NCI-H524 treated with DMSO at 0.1 percent for 48 hours (cell line): ENCODE results near the gene ARHGEF33.

Experiments used
- DNase-seq: peaks from one replicate; lab custom pipeline; 2025; lab: John Stamatoyannopoulos, UW

The ARHGEF33 gene

DNA sequence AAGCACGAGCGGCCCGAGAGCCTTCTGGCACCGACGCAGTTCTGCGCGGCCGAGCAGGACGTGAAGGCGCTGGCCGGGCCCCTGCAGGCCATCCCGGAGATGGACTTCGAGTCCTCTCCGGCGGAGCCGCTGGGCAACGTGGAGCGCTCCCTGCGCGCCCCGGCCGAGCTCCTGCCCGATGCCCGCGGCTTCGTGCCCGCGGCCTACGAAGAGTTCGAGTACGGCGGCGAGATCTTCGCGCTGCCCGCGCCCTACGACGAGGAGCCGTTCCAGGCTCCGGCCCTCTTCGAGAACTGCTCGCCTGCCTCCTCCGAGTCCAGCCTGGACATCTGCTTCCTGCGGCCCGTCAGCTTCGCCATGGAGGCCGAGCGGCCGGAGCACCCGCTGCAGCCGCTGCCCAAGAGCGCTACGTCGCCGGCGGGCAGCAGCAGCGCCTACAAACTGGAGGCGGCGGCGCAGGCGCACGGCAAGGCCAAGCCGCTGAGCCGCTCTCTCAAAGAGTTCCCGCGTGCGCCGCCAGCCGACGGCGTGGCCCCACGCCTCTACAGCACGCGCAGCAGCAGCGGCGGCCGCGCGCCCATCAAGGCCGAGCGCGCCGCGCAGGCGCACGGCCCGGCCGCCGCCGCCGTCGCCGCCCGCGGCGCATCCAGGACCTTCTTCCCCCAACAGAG lies 70.4 kb downstream of the ARHGEF33 start:
- no peak for DNase-seq

DNA sequence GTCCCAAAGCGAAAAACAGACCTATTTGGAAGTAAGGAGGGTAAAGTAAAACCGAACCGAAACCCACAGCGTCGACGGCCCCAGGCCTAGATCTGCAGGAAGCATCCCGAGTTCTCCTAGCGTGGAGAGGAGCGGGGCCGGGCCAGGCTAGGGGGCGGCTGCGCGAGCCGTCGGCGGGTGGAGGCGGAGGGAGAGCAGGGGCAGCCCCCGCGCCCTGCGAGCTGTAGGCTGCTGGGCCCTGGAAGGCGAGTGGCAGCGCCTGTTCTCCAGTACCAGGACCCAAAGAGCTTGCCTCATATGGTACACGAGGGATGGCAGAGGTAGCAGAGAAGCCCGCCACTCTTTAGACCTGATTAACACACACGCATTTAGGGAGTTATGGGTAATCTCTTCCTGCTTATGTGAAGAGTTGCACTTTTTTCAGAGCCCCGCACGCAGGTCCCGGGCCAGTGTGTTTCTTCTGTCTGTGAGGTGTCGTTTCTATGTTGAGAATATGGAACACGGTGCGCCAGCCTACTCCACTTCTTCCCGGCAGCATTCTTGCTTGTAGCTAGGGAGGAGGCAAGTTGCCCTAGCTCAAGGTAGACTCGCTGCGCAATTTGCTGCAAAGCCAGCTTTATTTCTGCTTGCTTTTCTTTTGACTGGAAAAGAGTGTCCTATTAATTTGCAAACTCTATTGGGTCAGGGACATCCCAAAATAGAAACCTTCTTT lies 71.1 kb downstream of the ARHGEF33 start:
- DNase-seq = no peak

DNA sequence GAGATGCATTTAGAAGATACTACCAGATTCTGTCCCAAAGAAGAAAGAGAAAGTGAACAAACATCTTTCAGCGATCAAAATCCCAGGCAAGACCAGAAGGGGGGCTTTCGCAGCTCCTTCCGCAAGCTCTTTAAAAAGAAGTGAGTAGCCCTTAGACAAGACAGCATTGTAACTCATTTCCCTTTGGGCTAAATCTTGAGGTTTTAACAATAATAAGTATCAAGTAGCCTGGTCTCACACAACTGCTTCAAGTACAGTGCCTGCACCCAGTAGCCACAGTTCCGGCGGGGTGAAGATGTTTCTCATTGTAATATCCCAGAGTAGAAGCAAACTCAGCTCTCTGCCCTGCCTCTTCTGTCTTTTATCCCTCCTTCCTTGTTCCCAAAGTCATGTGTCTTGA lies 76.3 kb downstream of the ARHGEF33 start:
- DNase-seq = no peak

DNA sequence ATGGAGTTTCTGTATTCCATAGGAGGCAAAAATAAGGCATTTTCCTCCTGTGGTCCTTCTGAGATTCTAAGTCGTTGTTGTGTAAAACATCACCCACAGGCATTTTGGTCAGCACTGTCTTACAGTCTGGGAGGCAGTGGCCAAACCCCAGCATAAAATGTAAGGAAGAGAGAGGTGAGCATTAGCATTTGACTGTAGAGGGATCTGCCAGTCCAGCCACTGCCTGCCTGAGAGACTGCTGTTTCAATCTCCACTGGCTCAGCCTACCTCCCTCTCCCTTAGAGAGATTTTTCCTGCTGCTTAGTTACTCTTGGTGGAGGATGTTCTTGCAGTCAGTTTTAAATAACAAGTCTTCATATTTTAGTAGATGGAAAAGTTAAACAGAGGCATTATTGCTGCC lies 77.0 kb downstream of the ARHGEF33 start:
- no peak for DNase-seq

DNA sequence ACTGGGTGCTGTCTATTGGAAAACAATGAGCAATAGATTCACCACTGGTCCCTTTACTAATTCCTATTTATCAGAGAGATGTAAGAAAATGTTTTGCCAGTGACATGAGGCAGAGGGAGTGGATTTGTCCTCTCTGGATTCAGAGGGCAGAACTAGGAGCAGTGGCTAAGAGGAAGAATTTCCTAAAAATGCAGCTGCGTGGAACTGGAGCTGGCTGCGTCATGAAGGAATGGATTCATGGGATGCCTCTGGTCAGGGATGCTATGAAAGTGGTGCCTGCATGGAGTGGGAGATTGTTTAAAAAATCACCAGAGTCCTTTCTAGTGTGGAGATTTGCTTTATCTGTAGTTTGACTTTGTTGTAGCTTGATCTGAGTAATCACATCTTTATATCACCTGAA lies 78.3 kb downstream of the ARHGEF33 start:
- no peak for DNase-seq

DNA sequence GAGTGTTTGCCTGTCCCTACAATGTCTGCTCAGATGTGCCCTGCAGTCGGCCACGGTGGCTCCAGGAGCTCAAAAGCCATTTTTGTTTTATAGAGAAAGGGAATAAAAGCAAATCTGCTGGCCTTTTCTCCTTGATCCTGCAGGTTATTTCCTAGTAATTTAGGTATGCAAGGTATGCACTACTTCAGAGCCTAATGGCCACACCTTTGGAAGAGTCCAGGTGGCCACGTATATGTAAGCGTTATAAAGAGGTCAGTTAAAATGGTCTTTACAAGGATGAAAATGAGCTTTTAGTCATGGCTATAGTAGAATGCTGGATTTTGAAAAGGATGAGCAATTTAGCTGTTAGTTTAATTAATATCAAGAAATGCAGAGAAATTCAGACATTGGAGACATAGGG lies 81.7 kb downstream of the ARHGEF33 start:
- no peak for DNase-seq

DNA sequence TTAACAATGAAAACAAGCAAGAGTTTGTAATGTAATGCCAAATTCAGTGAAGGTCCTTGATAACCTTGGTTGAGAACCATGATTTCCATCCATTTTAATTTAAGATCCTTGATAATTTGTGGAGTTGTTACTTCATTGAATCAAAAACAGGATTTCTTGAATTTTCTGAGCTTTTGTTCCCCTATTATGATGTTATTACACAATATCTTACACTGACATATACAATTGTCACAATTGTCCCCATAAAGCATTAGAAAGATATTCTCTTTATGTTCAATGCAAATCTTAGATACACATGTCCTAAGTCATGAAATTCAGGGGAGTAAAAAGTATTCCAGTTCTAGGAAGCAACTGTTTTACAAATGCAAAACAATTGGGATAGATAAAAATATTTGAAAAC lies 83.6 kb downstream of the ARHGEF33 start:
- DNase-seq = no peak

DNA sequence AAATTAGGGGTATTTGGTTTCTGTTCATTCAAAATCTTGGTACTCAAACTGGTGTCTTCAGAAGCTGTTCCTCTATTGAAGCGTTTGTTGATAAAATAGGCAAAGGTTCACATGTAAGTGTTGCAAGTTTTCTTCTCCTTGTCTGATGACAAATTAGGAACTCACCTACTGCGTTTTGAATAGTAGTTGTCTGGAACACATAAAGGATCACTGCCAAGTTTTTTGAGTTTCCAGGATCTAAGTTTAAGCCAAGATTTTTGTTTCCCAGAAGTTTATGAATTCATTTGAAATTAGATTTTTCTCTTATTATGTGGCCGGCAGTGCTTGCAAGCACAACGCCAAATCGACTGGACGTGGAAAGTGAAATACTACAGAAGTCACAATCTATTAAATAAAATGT lies 85.4 kb downstream of the ARHGEF33 start:
- DNase-seq = no peak

DNA sequence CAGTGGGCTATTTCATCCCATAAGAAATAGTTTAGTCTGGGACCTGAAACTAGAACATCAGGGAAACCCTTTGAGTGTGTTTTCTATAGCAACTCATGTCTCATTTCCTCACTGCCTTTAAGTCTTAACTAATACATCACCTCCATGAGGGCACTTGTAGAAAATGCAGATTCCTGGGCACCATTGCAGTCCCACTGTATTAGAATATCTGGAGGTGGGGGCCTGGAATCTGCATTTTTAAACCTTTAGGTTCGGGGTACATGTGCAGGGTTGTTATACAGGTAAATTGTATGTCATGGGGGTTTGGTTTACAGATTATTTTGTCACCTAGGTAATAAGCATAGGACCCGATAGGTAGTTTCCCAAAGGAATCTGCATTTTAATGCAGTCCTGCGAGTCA lies 87.4 kb downstream of the ARHGEF33 start:
- DNase-seq = no peak

DNA sequence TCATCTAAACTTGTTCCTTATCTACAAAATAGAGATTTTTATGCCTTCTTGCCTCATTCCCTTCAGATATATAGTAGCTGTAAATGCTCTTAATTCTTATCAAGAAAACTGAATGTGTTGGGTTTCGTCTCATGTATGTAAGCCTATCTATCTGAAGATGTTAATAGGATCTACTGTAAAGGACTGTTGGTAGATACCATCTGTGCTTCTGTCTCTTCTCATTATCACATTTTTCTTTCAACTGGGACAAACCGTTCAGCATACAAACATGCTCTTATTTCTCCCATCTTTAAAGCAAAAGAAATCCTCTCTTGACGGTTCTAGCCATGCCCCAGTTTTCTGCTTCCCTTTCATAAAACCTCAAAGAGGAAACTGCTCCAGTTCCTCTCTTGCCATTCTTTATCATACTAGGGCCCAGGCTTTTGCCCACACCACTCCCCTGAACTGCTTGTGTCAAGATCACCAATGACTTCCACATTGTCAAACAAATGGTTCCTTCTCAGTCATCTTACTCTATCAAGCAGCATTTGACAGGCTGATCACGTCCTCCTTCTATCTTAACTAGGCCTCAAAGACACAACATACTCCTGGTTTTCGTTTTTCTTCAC lies 88.7 kb downstream of the ARHGEF33 start:
- no peak for DNase-seq

DNA sequence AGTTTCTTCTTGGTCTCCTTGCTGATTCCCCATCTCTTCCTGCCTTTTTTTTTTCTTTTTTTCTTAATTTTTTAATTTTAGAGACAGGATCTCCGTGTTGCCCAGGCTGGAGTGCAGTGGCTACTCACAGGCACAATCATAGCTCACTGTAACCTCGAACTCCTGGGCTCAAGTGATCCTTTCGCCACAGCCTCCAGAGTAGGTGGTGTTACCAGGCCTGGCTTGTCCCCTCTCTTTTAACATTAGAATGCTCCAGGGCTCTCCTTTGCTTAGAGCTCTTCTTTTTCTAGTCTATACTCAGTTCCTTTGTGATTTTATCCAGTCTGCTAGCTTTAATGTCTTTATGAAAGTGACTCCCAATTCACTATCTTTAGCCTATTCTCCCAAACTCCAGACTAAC lies 89.2 kb downstream of the ARHGEF33 start:
- DNase-seq = no peak

DNA sequence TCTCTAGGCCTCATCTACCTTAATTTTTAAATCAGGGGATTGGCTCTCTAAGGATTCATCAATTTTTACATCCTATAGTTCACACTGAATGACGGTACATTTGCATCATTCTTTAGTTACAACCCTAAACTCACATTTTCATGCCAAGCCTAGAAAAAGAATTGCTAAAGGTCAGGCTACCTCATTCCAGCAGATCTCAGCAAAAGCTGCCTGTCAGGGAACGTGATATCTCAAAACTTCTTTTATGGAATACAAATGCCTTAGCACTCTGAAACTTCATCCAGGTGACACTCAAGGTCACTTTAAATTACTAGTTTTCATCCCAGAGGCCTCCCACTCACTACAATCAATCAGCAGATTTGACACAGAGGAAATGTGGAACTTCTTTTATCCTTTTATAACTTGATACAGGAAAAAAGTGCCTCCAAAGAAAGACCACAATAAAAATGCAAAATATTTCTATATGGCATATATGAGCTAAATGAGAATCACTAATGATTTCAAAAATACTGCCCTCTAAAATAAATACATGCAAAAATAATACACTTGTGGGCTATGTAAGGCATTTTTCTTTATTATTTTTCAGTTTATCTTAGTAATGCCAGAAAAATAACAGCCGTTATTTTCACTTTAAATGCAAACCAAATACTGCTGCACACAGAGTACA lies 91.5 kb downstream of the ARHGEF33 start:
- DNase-seq = no peak

DNA sequence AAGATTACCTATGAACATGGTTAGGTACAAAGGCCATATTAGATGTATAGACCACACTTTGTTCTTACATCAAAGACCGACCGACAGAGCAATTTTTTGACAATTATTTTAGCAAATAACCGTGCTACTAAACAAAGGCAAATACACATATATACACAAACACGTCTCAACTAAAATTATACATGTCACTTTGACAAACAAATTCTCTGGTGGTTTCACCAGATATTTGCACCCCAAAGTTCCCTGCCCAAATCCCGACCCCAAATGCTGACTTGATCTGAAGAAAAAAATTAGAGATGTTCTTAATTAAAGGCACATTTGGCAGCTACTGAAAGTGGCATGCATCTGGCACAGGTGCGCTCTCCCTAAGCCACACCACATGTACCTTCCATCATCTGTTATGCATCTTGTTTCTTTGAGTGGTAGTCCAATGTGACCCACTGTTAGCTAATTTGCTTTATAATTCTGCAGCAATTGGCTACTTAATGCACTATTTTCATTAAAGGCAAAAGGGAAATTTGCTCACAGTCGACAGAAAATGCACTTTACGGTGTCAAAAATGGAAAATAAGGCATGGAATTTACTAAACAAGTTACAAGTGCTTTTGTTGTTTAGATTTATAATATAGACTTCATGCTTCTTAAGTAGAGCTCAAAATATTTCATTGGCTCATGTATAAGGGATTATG lies 92.1 kb downstream of the ARHGEF33 start:
- DNase-seq = no peak

DNA sequence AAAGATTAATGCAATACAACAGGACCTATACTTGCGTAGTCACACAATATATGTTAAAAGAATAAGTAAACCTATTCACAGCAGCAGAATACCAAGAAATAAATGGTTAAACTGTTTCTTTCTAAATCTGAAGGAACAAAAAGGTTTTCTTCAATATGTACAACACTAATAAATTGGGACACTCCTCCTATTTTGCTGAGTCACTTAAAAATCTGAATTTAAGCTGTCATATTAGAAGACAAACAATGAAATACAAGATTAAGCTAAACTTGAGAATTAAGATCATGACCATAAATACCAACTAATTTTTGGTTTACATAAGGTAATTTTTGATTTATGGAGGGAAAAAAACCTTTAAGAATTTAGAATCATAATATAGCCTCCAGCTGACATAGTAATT lies 92.8 kb downstream of the ARHGEF33 start:
- no peak for DNase-seq

DNA sequence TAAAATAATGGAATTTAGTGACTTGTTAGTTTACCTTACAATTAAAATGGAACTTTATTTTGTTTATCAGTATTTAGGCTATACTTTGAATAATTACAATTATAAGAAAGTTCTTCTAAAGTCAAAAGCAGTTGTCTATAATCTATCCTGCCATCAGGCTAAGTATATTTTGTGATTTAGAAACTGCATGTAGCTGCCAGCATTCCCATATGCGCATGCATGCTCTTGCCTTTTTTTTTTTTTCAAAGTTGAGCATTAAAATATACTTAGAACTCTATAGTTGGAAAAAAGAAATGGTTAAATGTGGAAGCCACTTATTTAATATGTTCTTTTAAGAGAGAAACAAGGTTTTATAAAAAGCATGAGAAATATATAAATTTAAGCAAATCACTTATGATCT lies 99.0 kb downstream of the ARHGEF33 start:
- DNase-seq = no peak

DNA sequence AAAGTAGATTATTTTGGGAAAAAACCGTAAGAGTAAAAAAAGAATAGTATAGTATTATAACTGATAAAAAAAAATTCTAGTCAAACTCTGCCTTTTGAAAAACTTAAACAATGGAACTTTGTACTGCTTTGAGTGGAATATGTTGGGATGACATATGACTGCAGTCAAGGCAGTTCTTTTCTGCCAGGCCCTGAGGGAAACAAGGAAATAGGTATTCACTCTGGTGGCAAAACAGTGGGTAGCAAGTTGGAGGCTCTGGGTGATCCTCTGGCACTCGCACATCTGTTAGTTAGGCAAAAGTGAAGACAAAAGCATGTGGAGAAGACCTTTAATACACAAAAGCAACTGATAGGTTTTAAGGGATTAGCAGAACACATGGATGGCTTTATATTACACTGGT lies 102.2 kb downstream of the ARHGEF33 start:
- no peak for DNase-seq

DNA sequence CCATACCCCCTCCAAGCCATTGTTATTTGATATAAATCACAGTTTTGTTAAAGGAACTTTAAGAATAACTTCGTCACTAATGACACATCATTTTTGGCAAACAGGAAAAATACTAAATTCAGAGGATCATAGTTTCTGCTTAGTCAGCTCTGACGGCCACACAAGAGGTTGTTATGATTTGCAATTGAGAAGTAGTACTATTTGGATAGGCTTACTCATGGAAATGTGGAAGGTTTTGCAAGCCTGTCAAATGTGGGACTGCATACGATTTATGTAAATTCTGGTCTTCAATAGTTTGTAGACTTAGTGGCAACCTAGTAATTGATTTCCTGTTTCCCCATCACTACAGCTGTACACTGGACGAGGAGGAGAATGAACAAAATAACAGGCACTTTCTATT lies 108.1 kb downstream of the ARHGEF33 start:
- DNase-seq = no peak

DNA sequence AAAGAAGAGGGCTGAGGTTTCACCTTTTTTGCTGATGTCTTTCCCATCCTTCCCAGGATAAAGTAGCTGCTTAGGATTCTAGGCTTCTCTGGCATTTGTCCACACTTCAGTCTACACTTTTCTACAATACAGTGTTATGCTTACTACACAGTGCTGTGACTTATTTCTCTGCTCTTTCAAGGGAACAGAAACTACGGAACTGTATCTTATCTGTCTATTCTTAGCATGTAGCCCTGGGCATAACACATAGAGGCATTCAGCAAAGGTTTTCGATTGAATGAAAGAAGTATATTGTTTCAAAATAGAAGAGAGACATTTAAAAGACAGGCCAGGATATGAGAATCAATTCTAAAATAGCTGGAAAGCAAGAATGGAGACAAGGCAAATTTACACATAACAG lies 110.9 kb downstream of the ARHGEF33 start:
- DNase-seq = no peak

DNA sequence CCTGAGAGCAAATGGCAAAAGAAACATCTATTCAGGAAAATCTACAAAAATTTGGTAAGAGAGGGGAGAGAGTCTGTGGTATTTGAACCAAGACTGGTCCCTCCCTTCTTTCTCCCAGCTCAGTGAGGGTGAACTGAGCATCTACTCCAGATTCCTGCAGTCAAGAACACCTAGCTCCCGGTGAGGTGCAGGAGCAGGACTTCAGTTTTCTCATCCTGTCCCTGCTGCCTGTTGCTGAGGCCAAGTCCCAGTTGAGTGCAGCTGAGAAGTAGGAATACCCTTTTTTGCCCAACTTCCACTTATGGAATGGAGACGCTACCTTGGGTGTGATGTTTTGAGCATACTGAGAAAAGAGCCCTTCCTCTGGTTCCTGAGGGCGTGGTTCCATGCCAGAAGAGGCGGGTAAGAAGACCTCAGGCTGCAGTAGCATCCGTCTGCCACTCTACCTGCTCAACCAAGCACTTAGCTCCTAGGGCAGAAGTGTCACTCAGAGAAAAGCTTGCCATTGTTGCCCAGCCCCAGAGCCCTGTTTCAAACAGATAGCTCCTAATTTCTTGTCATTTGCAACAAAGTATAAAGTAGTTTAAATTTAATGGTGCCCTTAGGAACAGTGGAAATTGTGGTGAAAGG lies 118.3 kb downstream of the ARHGEF33 start:
- no peak for DNase-seq

DNA sequence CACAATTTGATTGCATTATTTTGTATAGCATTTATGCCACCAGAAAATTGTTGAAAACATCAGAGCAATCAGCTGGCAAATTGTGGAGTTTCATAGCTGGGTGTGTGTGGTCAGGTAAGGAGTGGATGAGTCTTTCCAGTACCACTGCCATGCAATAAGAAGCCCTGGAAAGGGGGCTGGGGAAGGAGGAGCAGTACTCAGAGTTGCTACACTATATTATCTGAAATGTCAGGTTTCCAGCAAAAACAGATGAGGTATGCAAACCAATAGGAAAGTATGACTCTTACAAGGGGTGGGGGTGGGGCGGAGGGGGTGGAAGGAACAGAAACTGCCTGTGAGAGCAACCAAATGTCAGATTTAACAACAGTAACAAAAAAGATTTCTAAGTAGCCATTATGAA lies 119.0 kb downstream of the ARHGEF33 start:
- no peak for DNase-seq

DNA sequence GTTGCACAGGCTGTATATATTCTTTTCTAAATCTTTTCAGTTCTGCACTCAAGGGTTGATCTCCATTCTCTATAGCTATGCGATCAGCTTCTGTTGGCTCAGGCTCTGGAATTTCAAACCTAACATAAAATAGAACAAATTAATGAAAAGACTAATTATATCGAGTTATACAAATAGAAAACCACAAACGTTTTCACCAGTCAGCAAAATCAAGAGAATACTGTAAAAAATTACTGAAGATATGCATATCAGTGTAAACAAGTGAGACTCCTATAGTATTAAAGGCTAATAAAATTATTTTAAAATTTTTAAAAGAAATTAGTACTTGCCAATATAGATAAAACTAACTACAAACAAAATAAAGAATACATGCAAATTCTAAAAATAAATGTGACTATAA lies 124.2 kb downstream of the ARHGEF33 start:
- DNase-seq = no peak

DNA sequence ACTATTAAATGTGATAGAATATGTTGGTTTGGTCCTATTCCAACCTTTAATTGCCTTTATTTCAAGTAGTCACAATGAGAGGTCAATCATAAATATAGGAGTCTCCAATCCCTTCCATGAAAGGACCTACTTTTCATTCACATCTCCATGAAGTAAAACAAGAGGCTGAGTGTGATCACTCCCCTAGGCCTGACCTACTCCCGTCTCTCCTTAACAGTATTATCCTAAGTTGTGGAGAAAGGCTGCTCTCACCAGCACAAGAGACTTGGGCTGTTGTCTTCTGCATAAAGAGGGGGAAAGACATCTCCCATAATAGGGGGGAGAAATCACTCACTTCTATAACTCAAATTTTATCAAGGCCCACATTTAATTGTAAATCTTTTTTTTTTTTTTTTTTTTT lies 125.7 kb downstream of the ARHGEF33 start:
- no peak for DNase-seq
